ENCODE results near the gene SPIRE2.

The SPIRE2 gene

DNA sequence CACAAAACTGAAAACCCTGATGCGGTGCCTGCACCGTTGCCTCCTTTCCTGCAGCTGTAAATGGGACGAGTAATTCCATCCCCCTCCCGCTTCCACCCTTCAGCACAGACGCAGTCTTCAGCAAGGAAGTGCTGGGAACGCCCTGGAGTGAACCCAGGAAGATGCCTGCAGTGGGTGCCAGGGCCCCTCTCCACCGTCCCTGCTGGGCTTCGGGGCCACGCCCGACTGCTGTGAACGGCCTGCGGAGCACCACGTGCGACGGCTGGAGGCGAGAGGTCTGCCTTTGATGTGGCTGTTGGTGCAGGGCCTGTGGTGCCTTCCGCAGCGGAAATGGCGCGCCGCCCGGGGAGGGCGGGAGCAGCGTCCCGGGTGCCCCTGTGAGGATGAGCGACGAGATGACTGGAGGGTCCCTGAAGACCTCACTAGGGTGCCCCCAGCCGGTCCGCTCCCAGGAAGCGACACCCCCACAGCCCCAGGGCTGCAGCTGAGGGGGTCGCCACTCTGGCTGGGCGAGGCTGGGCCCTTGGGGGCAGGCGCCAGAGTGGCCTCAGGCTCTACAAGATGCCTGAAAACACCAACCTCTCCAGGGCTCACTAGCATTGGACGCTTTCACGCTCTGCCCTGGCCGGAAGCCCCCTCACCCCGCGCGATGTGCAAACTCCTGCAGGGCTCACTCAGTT, 89.6 kb downstream of the SPIRE2 start:
- peak; percentile 69 to 72 for DNase-seq

DNA sequence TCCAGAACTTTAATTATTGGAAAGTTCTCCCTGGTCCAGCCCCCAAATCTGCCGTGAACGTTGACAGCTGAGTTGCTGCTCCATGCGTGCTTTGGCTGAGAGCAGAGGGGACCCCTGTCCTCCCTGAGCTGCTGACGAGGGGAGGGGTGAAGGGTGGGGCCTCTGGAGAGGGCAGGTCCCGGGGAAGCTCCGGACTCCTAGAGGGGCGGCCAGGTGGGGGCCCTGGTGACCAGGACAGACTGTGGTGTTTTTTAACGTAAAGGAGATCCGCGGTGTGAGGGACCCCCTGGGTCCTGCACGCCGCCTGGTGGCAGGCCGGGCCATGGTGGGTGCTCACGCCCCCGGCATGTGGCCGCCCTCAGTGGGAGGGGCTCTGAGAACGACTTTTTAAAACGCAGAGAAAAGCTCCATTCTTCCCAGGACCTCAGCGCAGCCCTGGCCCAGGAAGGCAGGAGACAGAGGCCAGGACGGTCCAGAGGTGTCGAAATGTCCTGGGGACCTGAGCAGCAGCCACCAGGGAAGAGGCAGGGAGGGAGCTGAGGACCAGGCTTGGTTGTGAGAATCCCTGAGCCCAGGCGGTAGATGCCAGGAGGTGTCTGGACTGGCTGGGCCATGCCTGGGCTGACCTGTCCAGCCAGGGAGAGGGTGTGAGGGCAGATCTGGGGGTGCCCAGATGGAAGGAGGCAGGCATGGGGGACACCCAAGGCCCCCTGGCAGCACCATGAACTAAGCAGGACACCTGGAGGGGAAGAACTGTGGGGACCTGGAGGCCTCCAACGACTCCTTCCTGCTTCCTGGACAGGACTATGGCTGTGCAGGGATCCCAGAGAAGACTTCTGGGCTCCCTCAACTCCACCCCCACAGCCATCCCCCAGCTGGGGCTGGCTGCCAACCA, 90.4 kb downstream of the SPIRE2 start, which contains the start of gene MC1R:
TSS of gene MC1R (plus strand) at position 410 of the 895 bp plus-strand sequence. CDS start at position 807, 397 bp downstream.
- DNase-seq = no peak

DNA sequence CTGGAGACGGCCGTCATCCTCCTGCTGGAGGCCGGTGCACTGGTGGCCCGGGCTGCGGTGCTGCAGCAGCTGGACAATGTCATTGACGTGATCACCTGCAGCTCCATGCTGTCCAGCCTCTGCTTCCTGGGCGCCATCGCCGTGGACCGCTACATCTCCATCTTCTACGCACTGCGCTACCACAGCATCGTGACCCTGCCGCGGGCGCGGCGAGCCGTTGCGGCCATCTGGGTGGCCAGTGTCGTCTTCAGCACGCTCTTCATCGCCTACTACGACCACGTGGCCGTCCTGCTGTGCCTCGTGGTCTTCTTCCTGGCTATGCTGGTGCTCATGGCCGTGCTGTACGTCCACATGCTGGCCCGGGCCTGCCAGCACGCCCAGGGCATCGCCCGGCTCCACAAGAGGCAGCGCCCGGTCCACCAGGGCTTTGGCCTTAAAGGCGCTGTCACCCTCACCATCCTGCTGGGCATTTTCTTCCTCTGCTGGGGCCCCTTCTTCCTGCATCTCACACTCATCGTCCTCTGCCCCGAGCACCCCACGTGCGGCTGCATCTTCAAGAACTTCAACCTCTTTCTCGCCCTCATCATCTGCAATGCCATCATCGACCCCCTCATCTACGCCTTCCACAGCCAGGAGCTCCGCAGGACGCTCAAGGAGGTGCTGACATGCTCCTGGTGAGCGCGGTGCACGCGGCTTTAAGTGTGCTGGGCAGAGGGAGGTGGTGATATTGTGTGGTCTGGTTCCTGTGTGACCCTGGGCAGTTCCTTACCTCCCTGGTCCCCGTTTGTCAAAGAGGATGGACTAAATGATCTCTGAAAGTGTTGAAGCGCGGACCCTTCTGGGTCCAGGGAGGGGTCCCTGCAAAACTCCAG, 91.5 kb downstream of the SPIRE2 start:
- DNase-seq = no peak

DNA sequence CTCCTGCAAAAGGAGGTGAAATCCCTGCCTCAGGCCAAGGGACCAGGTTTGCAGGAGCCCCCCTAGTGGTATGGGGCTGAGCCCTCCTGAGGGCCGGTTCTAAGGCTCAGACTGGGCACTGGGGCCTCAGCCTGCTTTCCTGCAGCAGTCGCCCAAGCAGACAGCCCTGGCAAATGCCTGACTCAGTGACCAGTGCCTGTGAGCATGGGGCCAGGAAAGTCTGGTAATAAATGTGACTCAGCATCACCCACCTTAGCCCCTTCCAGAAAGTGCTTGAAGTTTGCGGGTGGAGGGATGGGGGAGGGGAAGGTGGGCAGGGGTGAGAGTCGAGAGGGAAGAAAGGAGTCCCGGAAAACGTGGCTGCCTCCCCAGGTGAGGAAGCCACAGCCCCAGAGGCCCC, 92.4 kb downstream of the SPIRE2 start:
- no peak for DNase-seq

All from stimulated activated CD4-positive, alpha-beta T cell treated with anti-CD3 and anti-CD28 coated beads, Interleukin-2, amount 100 ng/mL, for 48 hours (primary cell).